NT2/D1 (cell line): ENCODE measurements around the gene C1QC.

Experiments
- SUZ12 ChIP-seq: IDR thresholded peaks from 2 replicates; pipeline ENCODE4 v1.6.1; 2011; ENCODE audit not compliant: insufficient read length, insufficient read depth; ENCODE audit errors: extremely low read depth
- YY1 ChIP-seq: IDR thresholded peaks from 2 replicates; pipeline ENCODE4 v1.6.1; 2011; ENCODE audit not compliant: insufficient read length, insufficient read depth
- ZNF274 ChIP-seq: IDR thresholded peaks from 2 replicates; pipeline ENCODE4 v1.6.1; 2011; ENCODE audit warnings: mild to moderate bottlenecking, low read depth, low read length

DNA sequence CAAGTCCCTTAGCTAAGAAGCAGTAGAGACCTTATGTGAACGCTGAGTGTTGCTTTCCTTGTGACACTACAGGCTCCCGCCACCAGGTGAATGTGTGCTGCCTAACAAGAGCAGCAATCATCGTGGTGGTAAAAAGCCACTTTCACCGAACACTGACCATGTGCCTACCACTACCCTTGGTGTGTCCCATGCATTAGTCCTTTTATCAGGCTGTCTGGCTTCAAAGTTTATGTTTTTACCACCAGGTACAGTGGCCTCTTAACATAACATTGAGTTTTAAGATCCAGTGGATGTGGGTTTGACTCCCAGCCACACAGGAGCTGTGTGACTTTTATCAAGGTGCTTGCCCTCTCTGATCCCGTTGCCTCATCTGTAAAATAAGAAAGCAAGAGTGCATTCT lies 11.3 kb downstream of the C1QC start:
- TF ChIP-seq ZNF274 (no peak), SUZ12 (no peak), YY1 (no peak)
